GM18498 (cell line): Measurements from ENCODE around the gene POU2F3.

Experiments
- ATAC-seq: cut with Tn5 transposase; IDR thresholded peaks from one replicate; pipeline ENCODE4 v1.9.1; 2021; ENCODE audit warnings: mild to moderate bottlenecking, moderate library complexity; ENCODE audit not compliant: unreplicated experiment

Gene POU2F3

DNA sequence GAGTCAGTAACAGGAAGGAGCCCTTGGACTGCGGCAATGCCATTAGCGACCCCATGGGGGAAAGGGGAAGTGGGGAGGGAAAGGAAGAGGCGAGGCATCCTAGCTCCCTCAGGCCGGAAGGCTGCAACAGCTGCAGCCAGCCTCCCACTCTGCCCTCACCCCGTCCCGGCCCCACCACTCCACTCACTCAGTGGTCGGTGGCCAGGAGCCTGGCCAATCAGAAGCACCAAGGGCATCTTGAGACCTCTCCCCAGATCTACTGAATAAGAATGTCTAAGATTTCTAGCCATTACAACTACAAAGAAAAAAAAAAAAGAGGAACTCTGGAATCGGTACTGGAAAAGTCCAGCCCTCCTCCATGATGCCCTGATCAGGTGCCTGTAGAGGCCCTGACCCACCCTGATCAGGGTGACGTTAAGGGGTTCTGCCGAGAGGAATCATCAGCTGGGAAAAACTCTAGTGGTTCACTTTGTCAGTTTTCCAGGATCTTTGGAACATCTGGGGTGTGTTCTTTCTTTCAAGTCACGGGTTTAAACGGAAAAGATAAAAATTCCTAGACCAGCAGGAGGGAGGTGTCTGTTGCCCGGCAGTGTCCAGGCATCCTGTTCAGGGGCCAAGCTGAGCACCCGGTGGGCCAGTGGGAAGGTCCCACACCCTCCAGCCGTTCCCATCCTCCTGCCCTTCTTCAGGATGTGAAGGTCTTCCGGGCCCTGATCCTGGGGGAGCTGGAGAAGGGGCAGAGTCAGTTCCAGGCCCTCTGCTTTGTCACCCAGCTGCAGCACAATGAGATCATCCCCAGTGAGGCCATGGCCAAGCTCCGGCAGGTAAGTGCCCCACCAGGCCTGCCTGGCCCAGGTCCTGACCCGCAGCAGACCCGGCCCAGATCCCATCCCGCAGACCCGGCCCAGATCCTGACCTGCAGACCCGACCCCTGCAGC is 14.7 kb upstream of the POU2F3 start:
- ATAC-seq: no peak

DNA sequence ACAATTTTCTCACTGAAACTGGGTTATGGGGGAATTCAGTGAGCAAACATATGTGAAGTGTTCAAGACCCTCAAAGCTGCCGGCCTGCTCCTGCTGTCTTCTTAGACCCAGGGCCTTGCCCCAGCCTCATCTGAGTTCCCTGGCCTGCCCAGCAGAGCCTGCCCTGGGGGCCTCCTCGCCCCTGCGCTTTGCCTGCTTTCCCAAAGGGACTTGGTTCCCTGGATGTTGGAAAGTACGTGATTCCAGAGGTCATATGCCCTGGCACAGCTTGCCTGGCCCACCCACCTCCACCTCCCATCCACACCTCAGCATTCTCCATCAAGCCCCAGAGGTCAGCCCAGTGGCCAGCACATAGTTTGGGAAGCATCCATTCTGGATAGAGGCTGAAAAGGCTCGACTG is 13.7 kb upstream of the POU2F3 start:
- ATAC-seq: no peak

DNA sequence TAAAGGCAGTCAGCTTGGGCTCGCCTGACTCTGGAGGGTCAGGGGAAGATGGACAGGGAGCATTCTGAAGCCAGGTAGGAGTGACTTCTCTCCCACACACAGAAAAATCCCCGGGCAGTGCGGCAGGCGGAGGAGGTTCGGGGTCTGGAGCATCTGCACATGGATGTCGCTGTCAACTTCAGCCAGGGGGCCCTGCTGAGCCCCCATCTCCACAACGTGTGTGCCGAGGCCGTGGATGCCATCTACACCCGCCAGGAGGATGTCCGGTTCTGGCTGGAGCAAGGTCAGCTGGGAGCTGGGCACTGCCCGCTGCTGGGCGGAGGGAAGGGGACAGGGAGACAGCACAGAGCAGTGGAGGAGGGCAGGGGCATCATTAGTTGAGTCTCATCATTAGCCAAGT is 13.2 kb upstream of the POU2F3 start:
- no peak for ATAC-seq

DNA sequence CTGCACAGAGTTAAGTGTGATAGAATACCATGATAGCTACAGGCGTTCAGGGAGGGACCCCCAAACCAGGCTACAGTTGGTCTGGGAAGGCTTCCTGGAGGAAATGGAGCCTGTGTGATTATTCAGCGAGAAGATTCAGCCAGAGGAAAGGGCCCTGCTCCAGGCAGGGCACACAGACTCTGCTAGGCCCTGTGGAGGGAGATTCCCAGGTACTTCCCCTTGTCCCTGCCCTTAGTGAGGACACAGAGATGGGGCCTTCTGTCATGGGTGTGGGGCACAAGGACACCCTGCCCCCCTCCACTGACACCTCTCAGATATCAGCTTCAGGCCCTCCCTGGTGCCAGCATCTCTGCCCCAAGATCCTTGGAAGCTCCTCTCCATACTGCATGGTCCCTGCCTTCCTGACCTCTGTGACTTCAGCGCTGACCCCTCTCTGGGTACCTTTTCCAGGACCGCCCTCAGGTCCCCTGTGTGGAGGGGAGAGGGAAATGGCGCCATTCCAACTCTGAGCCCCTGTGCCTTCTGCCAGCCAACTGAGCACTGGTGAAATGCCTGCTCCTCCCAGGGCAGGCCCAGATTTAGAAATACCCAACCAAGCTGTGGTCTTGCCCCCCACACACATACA is 12.6 kb upstream of the POU2F3 start:
- no peak for ATAC-seq

DNA sequence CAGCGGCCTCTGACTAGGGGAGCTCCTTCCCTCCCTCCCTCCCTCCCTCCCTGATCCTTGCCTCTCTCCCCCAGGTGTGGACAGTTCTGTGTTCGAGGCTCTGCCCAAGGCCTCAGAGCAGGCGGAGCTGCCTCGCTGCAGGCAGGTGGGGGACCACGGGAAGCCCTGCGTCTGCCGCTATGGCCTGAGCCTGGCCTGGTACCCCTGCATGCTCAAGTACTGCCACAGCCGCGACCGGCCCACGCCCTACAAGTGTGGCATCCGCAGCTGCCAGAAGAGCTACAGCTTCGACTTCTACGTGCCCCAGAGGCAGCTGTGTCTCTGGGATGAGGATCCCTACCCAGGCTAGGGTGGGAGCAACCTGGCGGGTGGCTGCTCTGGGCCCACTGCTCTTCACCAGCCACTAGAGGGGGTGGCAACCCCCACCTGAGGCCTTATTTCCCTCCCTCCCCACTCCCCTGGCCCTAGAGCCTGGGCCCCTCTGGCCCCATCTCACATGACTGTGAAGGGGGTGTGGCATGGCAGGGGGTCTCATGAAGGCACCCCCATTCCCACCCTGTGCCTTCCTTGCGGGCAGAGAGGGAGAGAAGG is 11.1 kb upstream of the POU2F3 start:
- ATAC-seq: no peak

DNA sequence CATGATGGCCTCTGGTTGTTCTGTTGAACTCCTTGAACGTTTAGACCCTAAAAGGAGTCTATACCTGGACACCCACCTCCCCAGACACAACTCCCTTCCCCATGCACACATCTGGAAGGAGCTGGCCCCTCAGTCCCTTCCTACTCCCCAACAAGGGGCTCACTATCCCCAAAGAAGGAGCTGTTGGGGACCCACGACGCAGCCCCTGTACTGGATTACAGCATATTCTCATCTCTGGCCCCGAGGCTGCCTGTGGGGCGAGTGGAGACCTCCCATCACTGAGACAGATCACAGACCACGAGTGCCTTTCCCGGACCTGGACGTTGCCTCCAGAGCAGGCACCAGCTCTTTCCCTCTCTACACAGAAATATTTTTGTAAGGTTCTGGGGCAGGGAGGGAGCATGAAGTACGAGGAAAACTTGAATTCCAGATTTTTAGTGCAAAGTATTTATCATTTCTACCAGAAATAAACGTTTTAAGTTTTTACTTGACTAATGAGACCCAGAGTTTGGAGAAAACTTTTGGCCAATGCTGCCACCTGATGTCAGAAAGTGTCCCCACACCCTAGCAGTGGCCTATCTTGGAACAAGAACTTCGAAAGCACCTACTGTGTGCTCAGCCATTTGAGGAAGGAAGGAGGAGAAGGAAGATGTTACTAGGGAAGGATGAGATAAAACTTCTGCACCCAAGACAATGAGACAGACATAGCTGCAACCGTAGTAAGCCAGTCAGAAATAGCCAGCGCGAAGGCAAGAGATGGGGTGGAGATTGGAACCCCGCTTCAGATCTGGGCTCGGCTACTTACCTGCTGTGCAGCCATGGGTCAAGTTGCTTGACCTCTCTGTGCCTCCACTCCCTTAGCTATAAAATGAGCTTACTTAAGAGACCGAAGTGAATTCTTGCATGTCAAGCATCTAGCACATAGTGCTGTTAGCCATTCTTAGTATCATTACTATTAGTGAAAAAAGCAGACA is 10.2 kb upstream of the POU2F3 start:
- ATAC-seq: no peak

DNA sequence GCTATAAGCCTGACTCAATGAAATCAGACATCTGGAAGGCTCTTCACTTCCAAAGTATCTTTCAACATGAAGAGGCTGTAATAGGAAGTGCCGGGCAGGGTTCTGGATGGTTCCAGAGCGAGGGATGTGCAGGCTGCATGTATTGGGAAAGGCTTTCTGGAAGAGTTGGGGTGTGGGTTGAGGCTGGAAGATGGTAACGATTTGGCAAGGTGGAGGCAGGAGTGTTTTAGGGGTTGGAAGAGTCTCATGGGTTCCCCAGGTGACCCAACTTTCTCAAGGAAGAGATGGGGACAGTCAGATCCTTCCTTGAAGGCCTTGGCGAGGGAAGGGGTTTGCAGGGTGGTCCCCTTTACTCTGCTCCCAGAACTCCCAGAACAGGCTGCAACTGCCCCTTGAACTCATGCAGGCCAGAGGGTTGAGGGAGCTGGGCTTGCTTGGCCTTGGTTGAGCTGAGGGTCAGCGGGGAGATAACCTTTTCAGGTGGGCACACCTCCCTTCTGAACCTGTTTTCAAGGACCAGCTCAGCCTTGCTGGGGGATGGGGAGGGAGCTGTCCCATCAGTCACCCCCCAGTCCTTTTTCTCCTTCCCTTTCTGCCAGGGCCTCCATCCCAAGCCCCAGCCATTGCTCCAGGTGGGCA is 9.4 kb upstream of the POU2F3 start:
- no peak for ATAC-seq

DNA sequence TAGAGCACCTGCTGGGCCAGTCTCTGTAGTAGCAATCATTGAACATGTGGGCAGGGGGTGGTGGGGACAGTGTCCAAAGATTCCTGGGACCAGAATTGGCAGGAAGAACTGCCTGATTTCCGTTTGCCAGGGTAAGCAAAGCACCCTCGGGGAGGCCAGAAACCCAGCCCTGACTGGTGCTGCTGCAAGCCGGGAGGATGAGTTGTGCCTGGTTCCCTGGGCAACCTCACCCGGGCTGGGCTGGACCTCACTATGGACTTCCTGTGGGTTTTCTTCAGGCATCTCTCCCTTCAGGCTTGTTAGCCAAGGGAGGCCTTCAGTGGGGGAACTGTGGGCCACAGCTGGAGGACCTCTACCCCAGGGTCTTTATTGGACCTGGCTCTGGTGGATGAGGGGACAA is 8.0 kb upstream of the POU2F3 start:
- ATAC-seq: no peak

DNA sequence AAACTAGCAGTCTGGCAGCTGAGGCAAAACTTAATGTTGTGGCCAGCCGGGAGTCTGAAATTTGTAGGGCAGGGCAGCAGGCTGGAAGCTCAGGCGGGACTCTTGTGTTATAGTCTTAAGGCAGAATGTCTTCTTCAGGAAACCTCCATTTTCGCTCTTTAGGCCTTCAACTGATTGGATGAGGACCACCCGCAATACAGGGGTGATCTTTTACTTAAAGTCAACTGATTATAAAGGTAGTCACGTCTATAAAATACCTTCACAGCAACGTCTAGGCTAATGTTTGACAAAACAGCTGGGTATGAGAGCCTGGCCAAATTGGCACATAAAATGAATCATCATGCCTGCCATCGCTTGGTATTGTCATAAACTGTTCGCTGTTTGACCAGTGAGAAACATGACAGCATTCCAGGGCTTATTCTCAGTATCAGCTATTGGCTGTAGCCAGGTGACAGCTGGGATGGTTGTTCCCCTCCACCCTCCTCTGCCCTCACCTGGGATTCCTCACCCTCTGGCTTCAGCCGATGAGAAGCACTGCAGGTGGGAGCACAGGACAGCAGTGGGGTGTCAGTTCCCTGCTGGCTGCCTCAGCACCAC is 6.6 kb upstream of the POU2F3 start:
- no peak for ATAC-seq

DNA sequence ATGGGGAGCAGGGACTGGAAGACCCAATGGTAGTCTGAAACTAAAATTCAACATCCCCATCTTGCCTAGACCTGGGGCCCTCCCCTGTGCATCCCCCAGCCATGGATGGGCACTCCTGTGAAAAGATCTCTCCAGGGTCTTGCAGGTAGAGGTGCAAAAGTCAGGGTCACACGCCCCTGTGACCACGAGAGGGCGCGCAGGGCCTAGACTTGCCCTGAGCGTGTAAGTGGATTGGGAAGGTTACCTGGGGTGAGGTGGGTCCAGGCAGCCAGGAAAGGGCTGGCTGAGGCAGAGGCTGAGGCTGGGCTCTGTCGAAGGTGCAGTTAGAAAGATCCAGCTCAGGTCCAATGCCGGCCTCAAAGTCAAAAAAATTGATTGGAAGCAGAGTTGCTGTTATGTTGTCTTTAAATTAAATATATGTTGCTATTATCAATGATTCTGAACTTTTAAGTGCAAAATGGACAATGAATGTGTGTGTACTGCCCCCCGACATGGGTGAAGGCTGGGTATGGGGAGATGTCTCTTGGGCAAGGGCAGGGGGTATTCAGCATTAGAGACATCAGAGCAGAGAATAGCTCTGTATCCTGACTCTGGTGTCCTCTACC is 4.8 kb upstream of the POU2F3 start:
- ATAC-seq: peak; percentile 48

DNA sequence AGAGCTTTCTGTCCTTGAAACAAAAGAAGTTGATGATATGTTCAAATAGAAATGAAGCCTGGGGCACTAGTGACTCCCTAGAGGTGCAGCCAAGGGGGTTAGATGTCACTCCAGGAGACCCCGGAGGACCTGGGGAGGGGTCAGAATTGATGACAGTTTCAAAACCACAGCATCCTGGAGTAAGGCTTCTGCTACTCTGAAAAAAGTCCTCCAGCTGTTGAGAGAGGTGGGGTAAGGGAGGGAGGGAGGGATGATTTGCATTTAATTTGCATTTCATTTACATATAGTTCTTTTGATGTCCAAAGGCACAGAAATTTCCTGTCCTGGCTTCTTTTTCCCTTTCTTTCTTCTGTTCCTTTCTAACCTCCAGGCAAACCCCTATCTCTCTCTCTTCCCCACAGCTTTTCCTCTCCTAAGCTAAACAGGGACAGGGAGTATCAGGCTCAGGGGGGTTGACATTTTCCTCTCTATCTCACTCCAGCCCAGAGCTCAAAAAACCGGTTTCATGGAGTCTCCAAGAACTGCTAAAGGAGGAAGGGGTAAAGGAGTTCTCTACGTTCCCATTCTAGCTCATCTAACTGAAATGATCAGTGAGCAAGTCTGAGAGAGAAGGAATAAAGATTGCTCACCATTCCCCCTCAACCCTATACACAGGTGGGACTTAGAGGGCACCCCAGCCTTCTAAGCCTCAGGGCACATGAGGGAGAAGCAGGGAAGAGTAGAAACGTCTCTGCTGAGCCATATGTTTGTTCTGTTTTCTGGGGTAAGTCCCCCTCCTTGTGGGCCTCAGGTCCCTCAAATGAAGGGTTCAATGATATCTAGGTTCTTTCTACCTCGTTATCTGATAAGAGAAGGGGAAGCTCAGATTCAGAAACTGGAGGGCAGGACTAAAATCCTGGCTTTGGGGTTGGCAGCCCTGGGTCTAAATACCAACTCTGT is 3.5 kb upstream of the POU2F3 start:
- ATAC-seq: no peak

DNA sequence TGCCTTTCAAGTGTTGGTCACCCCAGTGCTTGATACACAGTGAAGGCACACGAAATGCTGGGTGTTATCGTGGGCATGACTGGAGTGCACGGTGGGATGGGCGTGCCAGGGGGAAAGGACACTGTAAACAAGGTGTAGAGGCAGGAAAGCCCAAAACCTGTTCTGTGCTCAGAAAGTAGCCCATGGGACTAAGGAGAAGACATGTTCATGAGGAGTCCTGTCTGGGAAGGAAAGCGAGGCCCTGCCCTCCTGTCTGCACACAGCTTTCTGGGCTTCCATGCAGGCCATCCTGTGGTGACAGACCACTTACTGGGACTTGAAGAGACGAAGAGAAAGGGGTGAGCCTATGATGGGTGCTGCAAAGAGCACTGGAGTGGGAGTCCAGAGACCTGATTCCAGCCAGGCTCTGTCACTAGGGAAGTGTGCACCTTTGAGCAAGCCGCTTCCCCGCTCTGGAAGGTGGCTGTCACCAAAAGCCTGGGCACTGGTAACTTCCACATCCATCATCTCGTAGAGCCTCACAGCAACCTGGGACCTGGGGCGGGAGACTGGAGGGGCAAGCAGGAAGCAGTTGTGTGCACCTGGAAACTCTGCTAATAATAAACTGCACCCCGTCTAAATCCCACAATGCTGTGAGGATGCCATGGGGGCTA is 846 bp upstream of the POU2F3 start:
- no peak for ATAC-seq

DNA sequence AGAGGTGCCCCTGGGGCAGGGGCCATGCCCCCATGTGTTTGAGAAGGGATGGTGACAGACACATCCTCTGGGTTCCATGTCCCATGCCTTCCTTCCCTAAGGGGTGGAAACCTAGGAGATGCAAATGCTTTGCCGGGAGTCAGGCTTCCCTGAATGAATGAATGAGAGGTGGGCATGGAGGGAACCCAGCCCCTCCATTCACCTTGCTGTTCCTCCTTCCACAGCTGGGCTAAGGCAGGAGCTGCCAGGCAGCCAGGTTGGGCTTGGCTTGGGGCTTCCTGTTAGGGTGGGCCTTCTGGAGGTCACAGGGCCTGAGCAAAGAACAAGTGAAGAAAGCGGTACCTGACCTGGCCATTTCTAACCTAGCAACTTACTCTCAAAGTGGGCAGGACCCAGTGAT is 926 bp downstream of the POU2F3 start:
- ATAC-seq: no peak

DNA sequence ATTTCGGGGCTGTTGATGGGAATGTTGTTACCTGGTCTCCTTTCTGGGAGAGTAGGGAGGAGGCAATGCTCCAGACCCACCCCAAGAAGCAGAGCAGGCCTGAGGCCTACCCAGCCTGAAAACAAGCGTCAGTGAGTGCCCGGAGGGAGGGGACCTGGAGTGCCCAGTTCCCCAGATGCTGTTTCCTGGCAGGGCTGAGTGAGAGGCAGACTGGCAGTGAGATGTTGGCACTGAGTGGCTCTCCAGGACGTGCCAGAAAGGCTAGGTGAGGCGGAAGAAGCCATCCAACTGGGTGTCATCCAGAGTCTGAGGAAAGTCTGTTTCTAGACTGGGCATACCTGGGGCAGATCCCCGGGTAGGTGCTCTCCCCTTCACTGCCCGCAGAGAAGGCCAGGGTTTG is 1.3 kb downstream of the POU2F3 start:
- ATAC-seq: no peak

DNA sequence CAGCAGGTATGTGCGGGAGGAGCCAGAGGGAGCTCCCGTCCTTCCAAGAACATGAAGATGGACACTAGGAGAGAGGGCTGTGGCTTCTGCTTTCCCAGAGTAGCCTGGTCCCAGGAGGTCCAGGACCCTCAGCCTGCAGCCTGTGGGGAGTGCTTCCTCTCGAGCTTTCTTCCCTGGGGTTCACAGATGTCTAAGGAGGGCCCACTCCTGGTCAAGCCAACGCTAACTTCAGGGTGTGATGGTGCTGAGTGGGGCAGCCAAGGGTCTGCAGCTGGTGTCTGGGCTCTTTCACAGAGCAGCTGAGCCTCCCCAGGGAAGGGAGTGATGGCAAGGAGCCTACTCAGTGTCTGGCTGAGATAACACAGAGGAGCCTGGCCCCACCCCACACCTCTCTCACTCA is 3.3 kb downstream of the POU2F3 start:
- ATAC-seq: no peak

DNA sequence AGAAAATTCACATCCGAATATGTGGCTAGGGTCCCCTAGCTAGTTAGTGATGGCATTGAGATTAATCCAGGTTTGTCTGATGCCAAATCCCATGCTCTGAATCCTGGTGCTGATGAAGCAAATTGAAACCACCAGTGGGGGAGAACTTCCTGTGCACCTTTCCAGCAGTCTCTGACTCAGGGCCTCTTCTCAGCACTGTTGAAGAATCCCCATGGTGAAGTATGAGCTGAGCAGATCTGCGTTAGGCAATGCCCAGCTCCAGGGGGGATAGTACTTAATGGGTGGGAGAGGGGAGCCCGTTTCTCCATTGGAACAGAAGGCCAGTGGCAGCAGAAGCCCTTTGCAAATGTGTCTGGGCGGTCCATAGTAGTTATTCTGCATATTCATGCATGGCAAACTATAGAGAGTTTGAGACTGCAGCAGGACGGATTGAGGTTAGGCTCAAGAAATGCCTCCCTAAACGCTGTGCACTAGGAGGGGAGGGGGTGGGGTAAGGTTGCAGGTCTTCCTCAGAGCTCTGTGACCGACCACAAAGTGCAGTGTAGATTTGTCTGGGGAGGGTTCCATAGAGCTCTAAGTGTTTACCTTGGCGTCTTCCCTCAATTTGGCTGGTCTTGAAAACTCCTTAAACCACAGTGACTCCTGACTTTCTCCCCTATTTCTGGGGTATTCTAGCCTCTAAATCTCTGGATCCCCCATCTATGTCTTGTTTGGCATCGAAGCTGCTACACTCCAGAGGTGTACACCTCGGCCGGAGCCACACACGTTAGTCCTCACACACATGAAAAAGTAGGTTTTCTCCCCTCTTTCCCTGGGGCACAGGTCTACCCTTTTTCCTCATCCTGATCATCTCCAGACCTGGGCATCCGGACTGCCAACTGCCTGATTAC is 4.8 kb downstream of the POU2F3 start:
- ATAC-seq: no peak

DNA sequence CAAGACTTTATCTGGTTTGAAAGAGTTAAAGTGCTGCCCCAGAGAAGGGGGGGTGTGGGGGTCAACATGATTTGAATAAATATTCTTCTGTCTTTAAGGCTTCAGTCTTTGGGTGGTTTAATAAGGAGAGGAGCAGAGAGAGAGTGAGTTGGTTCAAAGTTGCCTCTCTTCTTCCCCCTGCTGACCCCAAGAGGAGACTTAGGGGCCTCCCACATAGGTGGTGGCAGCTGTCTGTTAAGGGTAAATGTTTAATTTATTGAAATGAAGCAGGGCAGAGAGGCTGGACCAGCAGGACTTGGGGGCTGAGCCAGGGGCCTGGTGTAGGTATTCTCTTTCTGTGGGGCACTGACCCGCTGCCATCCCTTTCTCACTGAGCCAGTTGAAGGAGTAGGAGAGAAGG is 5.5 kb downstream of the POU2F3 start:
- no peak for ATAC-seq
